Nephron (organoid): Measurements from ENCODE around the gene UTP18.
"Not testable (repeated sequence)": the region's sequence is repeated elsewhere in the genome, so short reads cannot be mapped to it uniquely, and the experiment has no call there.

Experiments
- H3K27ac Mint-ChIP-seq, 3 experiments: 2 replicates each; pipeline ENCODE4 v1.8.0; 2020; ENCODE audit warnings: mixed read lengths in 3 of 3, mild to moderate bottlenecking in 2 of 3, moderate library complexity in 1 of 3
- H3K27me3 Mint-ChIP-seq: 2 replicates; pipeline ENCODE4 v1.8.0; 2021; ENCODE audit warnings: low read depth, mild to moderate bottlenecking, moderate library complexity, mixed read lengths
- H3K36me3 Mint-ChIP-seq: 2 replicates; pipeline ENCODE4 v1.8.0; 2020; ENCODE audit warnings: low read depth, mixed read lengths
- H3K4me1 Mint-ChIP-seq: 2 replicates; pipeline ENCODE4 v1.8.0; 2020; ENCODE audit warnings: mixed read lengths
- H3K4me3 Mint-ChIP-seq, 3 experiments: 2 replicates each; pipeline ENCODE4 v1.8.0; 2020; ENCODE audit warnings: mild to moderate bottlenecking in 3 of 3, mixed read lengths in 3 of 3, moderate library complexity in 2 of 3
- H3K9me3 Mint-ChIP-seq: 2 replicates; pipeline ENCODE4 v1.8.0; 2020; ENCODE audit warnings: mixed read lengths
- CTCF ChIP-seq, 3 experiments: fragments of 200-600 bp; sonication (generic); IDR thresholded peaks; one replicate each; pipeline ENCODE4 v1.5.0; 2021; ENCODE audit warnings: antibody characterized with exemption in 3 of 3; ENCODE audit not compliant: unreplicated experiment in 3 of 3

Gene UTP18

GRCh38 chr17:51305182-51305581 is 44.8 kb downstream of the UTP18 start:
- Mint-ChIP-seq H3K4me1 (no peaks in the 10 kb centered on the region), H3K27ac (no peak overlapping the region), H3K36me3 (peaks cover 17% of the 10 kb centered on the region), H3K4me3 (no peak overlapping the region), H3K9me3 (peaks cover 36% of the 10 kb centered on the region), H3K27me3 (peaks cover 5% of the 10 kb centered on the region)
- no peak for TF ChIP-seq CTCF (IDR thresholded peaks at IDR 0.05; ENCODE audit: unreplicated experiment in 3 of 3)

- not testable (repeated sequence) for H3K4me3 Mint-ChIP-seq, H3K27ac Mint-ChIP-seq, H3K36me3 Mint-ChIP-seq, H3K4me1 Mint-ChIP-seq, H3K27me3 Mint-ChIP-seq
- peaks cover 25% of the 10 kb centered on the region for H3K9me3 Mint-ChIP-seq
Observed at GRCh38 chr17:51312003-51312402, 51.7 kb downstream of the UTP18 start.

GRCh38 chr17:51319186-51319585 is 58.8 kb downstream of the UTP18 start:
- H3K4me3 Mint-ChIP-seq, result no peak overlapping the region
- TF ChIP-seq CTCF (IDR thresholded peaks at IDR 0.05; ENCODE audit: unreplicated experiment in 3 of 3), result no peak
- H3K27ac Mint-ChIP-seq, result no peak overlapping the region
- peaks cover 4% of the 10 kb centered on the region for H3K36me3 Mint-ChIP-seq
- H3K4me1 Mint-ChIP-seq, result peaks cover under 1% of the 10 kb centered on the region
- peaks cover 15% of the 10 kb centered on the region for H3K9me3 Mint-ChIP-seq
- H3K27me3 Mint-ChIP-seq, result no peaks in the 10 kb centered on the region

- H3K4me3 Mint-ChIP-seq, result no peak overlapping the region
- H3K27me3 Mint-ChIP-seq, result peaks cover 4% of the 10 kb centered on the region
- H3K4me1 Mint-ChIP-seq, result no peaks in the 10 kb centered on the region
- peaks cover 1% of the 10 kb centered on the region for H3K36me3 Mint-ChIP-seq
- peak; percentile 18 to 40 (median 29) for TF ChIP-seq CTCF (IDR thresholded peaks at IDR 0.05; ENCODE audit: unreplicated experiment in 3 of 3)
- peaks cover 12% of the 10 kb centered on the region for H3K9me3 Mint-ChIP-seq
- peak overlapping the region in 1 of 3 experiments; percentile 27 for H3K27ac Mint-ChIP-seq
Observed at GRCh38 chr17:51322390-51323029, 62.2 kb downstream of the UTP18 start.

GRCh38 chr17:51325471-51325870 is 65.1 kb downstream of the UTP18 start:
- no peaks in the 10 kb centered on the region for H3K4me1 Mint-ChIP-seq
- peaks cover 17% of the 10 kb centered on the region for H3K9me3 Mint-ChIP-seq
- peaks cover 11% of the 10 kb centered on the region for H3K27me3 Mint-ChIP-seq
- no peak overlapping the region for H3K4me3 Mint-ChIP-seq
- TF ChIP-seq CTCF (IDR thresholded peaks at IDR 0.05; ENCODE audit: unreplicated experiment in 3 of 3), result no peak
- H3K27ac Mint-ChIP-seq, result no peak overlapping the region
- no peaks in the 10 kb centered on the region for H3K36me3 Mint-ChIP-seq

GRCh38 chr17:51330861-51331503 is 70.6 kb downstream of the UTP18 start:
- H3K27ac Mint-ChIP-seq, H3K36me3 Mint-ChIP-seq: not testable (repeated sequence)

GRCh38 chr17:51335006-51335590 is 74.8 kb downstream of the UTP18 start:
- no peak overlapping the region for H3K4me3 Mint-ChIP-seq
- H3K27ac Mint-ChIP-seq, result no peak overlapping the region
- no peaks in the 10 kb centered on the region for H3K36me3 Mint-ChIP-seq
- no peak for TF ChIP-seq CTCF (IDR thresholded peaks at IDR 0.05; ENCODE audit: unreplicated experiment in 3 of 3)
- no peaks in the 10 kb centered on the region for H3K9me3 Mint-ChIP-seq
- no peaks in the 10 kb centered on the region for H3K4me1 Mint-ChIP-seq
- no peaks in the 10 kb centered on the region for H3K27me3 Mint-ChIP-seq

More at GRCh38 chr17:51330861-51331503, 70.6 kb downstream of the UTP18 start:
- not testable (repeated sequence) for H3K4me1 Mint-ChIP-seq, H3K4me3 Mint-ChIP-seq
- peaks cover 11% of the 10 kb centered on the region for H3K27me3 Mint-ChIP-seq
- peaks cover 15% of the 10 kb centered on the region for H3K9me3 Mint-ChIP-seq
